BLaER1 treated with 17β-estradiol and CSF1 and Interleukin-3, amounts not matched to agents 10 nM and 100 nM (cell line): ENCODE data around the gene TCEA3.

ENCODE experiments used
- H3K27ac ChIP-seq, 11 experiments: shearing (Covaris generic); formaldehyde crosslinking; 2 replicates each; pipeline ENCODE4 v1.8.1; 2022
- H3K27me3 ChIP-seq, 11 experiments: shearing (Covaris generic); formaldehyde crosslinking; 2 replicates each; pipeline ENCODE4 v1.8.1; 2022
- H3K36me3 ChIP-seq, 11 experiments: shearing (Covaris generic); formaldehyde crosslinking; 2 replicates each; pipeline ENCODE4 v1.8.1; 2022
- H3K4me1 ChIP-seq, 10 experiments: shearing (Covaris generic); formaldehyde crosslinking; 2 replicates each; pipeline ENCODE4 v1.8.1; 2022
- H3K4me2 ChIP-seq, 11 experiments: shearing (Covaris generic); formaldehyde crosslinking; 2 replicates each; pipeline ENCODE4 v1.8.1; 2022
- H3K4me3 ChIP-seq, 10 experiments: shearing (Covaris generic); formaldehyde crosslinking; 2 replicates each; pipeline ENCODE4 v1.8.1; 2022
- H3K9ac ChIP-seq, 11 experiments: shearing (Covaris generic); formaldehyde crosslinking; 2 replicates each; pipeline ENCODE4 v1.8.1; 2022
- H3K9me3 ChIP-seq, 11 experiments: shearing (Covaris generic); formaldehyde crosslinking; replicated peaks in 1 of 11; 2 replicates each; pipeline ENCODE4 v1.8.1; 2022
- H4K20me1 ChIP-seq, 11 experiments: shearing (Covaris generic); formaldehyde crosslinking; 2 replicates each; pipeline ENCODE4 v1.8.1; 2022
- Cebpa-rat ChIP-seq, 11 experiments: shearing (Covaris generic); IDR thresholded peaks; 2 replicates each; pipeline ENCODE4 v1.8.1; 2022

Gene TCEA3

GRCh38 chr1:23450894-23451293, 26.3 kb upstream of the TCEA3 start:
- no peak for TF ChIP-seq Cebpa-rat (IDR thresholded peaks at IDR 0.05)
- no peaks in the 10 kb centered on the region for H3K36me3 ChIP-seq
- H3K9ac ChIP-seq, result no peak overlapping the region

GRCh38 chr1:23449958-23450357, 25.4 kb upstream of the TCEA3 start:
- Histone ChIP-seq H3K27ac (no peak overlapping the region), H3K4me3 (no peak overlapping the region), H3K9ac (no peak overlapping the region), H3K27me3 (0 out of 22 replicates have a peak, but pooled peaks cover 0 to 3% (median 0%) of the 10 kb centered on the region in 11 experiments), H3K4me2 (no peak overlapping the region), H3K4me1 (peaks cover 26 to 43% (median 31%) of the 10 kb centered on the region in 10 experiments), H4K20me1 (peaks cover 0 to 24% (median 10%) of the 10 kb centered on the region in 11 experiments; a peak in 11 of 22 replicates), H3K36me3 (no peaks in the 10 kb centered on the region), H3K9me3 (no peaks in the 10 kb centered on the region)
- TF ChIP-seq Cebpa-rat (IDR thresholded peaks at IDR 0.05), result no peak

More at GRCh38 chr1:23450894-23451293, 26.3 kb upstream of the TCEA3 start:
- H3K4me3 ChIP-seq, result no peak overlapping the region
- H3K9me3 ChIP-seq, result no peaks in the 10 kb centered on the region
- peaks cover 0 to 4% (median 0%) of the 10 kb centered on the region in 11 experiments; a peak in 1 of 22 replicates for H3K27me3 ChIP-seq
- H3K4me2 ChIP-seq, result peak overlapping the region in 4 of 11 experiments; percentile 65 to 77 (median 71); a peak in 4 of 22 replicates
- H3K27ac ChIP-seq, result no peak overlapping the region
- H4K20me1 ChIP-seq, result peaks cover 0 to 24% (median 10%) of the 10 kb centered on the region in 11 experiments; a peak in 12 of 22 replicates
- H3K4me1 ChIP-seq, result peaks cover 20 to 38% (median 29%) of the 10 kb centered on the region in 10 experiments

GRCh38 chr1:23449306-23449705, 24.8 kb upstream of the TCEA3 start:
- H3K4me1 ChIP-seq, result peaks cover 32 to 49% (median 38%) of the 10 kb centered on the region in 10 experiments
- no peaks in the 10 kb centered on the region for H3K36me3 ChIP-seq
- H3K4me2 ChIP-seq, result no peak overlapping the region
- H3K27ac ChIP-seq, result no peak overlapping the region
- TF ChIP-seq Cebpa-rat (IDR thresholded peaks at IDR 0.05), result no peak
- no peaks in the 10 kb centered on the region for H3K9me3 ChIP-seq
- peaks cover 0 to 24% (median 10%) of the 10 kb centered on the region in 11 experiments; a peak in 11 of 22 replicates for H4K20me1 ChIP-seq
- 0 out of 22 replicates have a peak, but pooled peaks cover 0 to 3% (median 0%) of the 10 kb centered on the region in 11 experiments for H3K27me3 ChIP-seq
- no peak overlapping the region for H3K4me3 ChIP-seq
- H3K9ac ChIP-seq, result no peak overlapping the region

- Histone ChIP-seq H3K27me3 (0 out of 22 replicates have a peak, but pooled peaks cover 0 to 3% (median 0%) of the 10 kb centered on the region in 11 experiments), H4K20me1 (peaks cover 0 to 24% (median 10%) of the 10 kb centered on the region in 11 experiments; a peak in 11 of 22 replicates), H3K27ac (no peak overlapping the region), H3K9ac (no peak overlapping the region), H3K4me2 (no peak overlapping the region), H3K4me1 (peaks cover 37 to 52% (median 40%) of the 10 kb centered on the region in 10 experiments), H3K4me3 (no peak overlapping the region), H3K9me3 (no peaks in the 10 kb centered on the region), H3K36me3 (no peaks in the 10 kb centered on the region)
- no peak for TF ChIP-seq Cebpa-rat (IDR thresholded peaks at IDR 0.05)
Measured at GRCh38 chr1:23448846-23449245, 24.3 kb upstream of the TCEA3 start.

- TF ChIP-seq Cebpa-rat (IDR thresholded peaks at IDR 0.05), result no peak
Measured at GRCh38 chr1:23446661-23447310, 22.2 kb upstream of the TCEA3 start.

GRCh38 chr1:23444596-23445390, 20.2 kb upstream of the TCEA3 start:
- peak overlapping the region in 3 of 11 experiments; percentile 23 to 49 (median 23); a peak in 3 of 22 replicates for H3K27ac ChIP-seq
- peak overlapping the region in 2 of 11 experiments; percentile 0 to 52; a peak in 4 of 22 replicates for H3K9ac ChIP-seq
- TF ChIP-seq Cebpa-rat (IDR thresholded peaks at IDR 0.05), result no peak
- peak overlapping the region in 2 of 10 experiments; percentile 13 to 31; a peak in 4 of 20 replicates for H3K4me3 ChIP-seq
- H3K36me3 ChIP-seq, result no peaks in the 10 kb centered on the region
- H3K4me2 ChIP-seq, result peak overlapping the region; percentile 7 to 90 (median 28); a peak in 15 of 22 replicates
- peaks cover 11 to 36% (median 18%) of the 10 kb centered on the region in 10 experiments; a peak in 18 of 20 replicates for H3K4me1 ChIP-seq
- H3K27me3 ChIP-seq, result no peaks in the 10 kb centered on the region
- no peaks in the 10 kb centered on the region for H3K9me3 ChIP-seq
- H4K20me1 ChIP-seq, result no peaks in the 10 kb centered on the region

More at GRCh38 chr1:23446661-23447310, 22.2 kb upstream of the TCEA3 start:
- H3K9me3 ChIP-seq, result no peaks in the 10 kb centered on the region
- no peak overlapping the region for H3K9ac ChIP-seq
- H3K4me2 ChIP-seq, result peak overlapping the region in 4 of 11 experiments; percentile 18 to 90 (median 53); a peak in 4 of 22 replicates
- H4K20me1 ChIP-seq, result peaks cover 0 to 7% (median 3%) of the 10 kb centered on the region in 11 experiments; a peak in 9 of 22 replicates
- H3K36me3 ChIP-seq, result no peaks in the 10 kb centered on the region
- H3K27ac ChIP-seq, result no peak overlapping the region
- H3K4me1 ChIP-seq, result peaks cover 18 to 40% (median 24%) of the 10 kb centered on the region in 10 experiments
- 0 out of 22 replicates have a peak, but pooled peaks cover 0 to 3% (median 0%) of the 10 kb centered on the region in 11 experiments for H3K27me3 ChIP-seq
- no peak overlapping the region for H3K4me3 ChIP-seq

- TF ChIP-seq Cebpa-rat (IDR thresholded peaks at IDR 0.05), result peak in 3 of 11 experiments; percentile 20 to 58 (median 35); a peak in 1 of 22 replicates
- peak overlapping the region in 2 of 10 experiments; percentile 13 to 31; a peak in 3 of 20 replicates for H3K4me3 ChIP-seq
- no peaks in the 10 kb centered on the region for H3K27me3 ChIP-seq
- H3K9me3 ChIP-seq, result no peaks in the 10 kb centered on the region
- peak overlapping the region in 3 of 11 experiments; percentile 23 to 49 (median 23); a peak in 3 of 22 replicates for H3K27ac ChIP-seq
- peaks cover 11 to 36% (median 18%) of the 10 kb centered on the region in 10 experiments; a peak in 18 of 20 replicates for H3K4me1 ChIP-seq
- H3K36me3 ChIP-seq, result no peaks in the 10 kb centered on the region
- H3K4me2 ChIP-seq, result peak overlapping the region in 9 of 11 experiments; percentile 4 to 90 (median 35); a peak in 14 of 22 replicates
- peak overlapping the region in 2 of 11 experiments; percentile 0 to 52; a peak in 2 of 22 replicates for H3K9ac ChIP-seq
- no peaks in the 10 kb centered on the region for H4K20me1 ChIP-seq
Measured at GRCh38 chr1:23444104-23444533, 19.6 kb upstream of the TCEA3 start.

GRCh38 chr1:23442751-23443150, 18.2 kb upstream of the TCEA3 start:
- Histone ChIP-seq H3K4me3 (no peak overlapping the region), H3K27me3 (no peaks in the 10 kb centered on the region), H3K9ac (no peak overlapping the region), H3K27ac (no peak overlapping the region), H4K20me1 (peaks cover 0 to 4% (median 0%) of the 10 kb centered on the region in 11 experiments; a peak in 1 of 22 replicates), H3K9me3 (no peaks in the 10 kb centered on the region), H3K4me1 (peaks cover 11 to 36% (median 18%) of the 10 kb centered on the region in 10 experiments; a peak in 18 of 20 replicates), H3K4me2 (peak overlapping the region in 1 of 11 experiments; percentile 90; a peak in 1 of 22 replicates), H3K36me3 (peaks cover 0 to 6% (median 0%) of the 10 kb centered on the region in 11 experiments; a peak in 1 of 22 replicates)
- TF ChIP-seq Cebpa-rat (IDR thresholded peaks at IDR 0.05), result no peak
